Keratinocyte (primary cell): ENCODE results near the gene LAP3. TPM values are rescaled to one million over a fixed set of nuclear protein-coding genes. Genes with fewer than 3 reads are reported as not detected.

ENCODE experiments used
- DNase-seq: peaks from one replicate; pipeline ENCODE4 v3.0.0-alpha.2; 2011; ENCODE audit warnings: low read depth, missing footprints, low spot score
- FAIRE-seq: peaks from 2 replicates; lab custom pipeline; 2011; peaks lifted over from hg19 to GRCh38; lab: Jason Lieb, UNC
- H2AFZ ChIP-seq: 2 replicates; pipeline ENCODE4 v1.6.0; 2012; ENCODE audit warnings: low read length, control low read depth, inconsistent platforms; ENCODE audit not compliant: control insufficient read depth
- H3K27ac ChIP-seq: 2 replicates; pipeline ENCODE4 v1.5.1; 2011; ENCODE audit warnings: low read length; ENCODE audit not compliant: control insufficient read depth, insufficient read depth
- H3K27me3 ChIP-seq: 3 replicates; pipeline ENCODE4 v1.6.0; 2011; ENCODE audit warnings: low read length; ENCODE audit not compliant: control insufficient read depth, insufficient read depth; ENCODE audit errors: extremely low read depth
- H3K36me3 ChIP-seq, 2 experiments: 2 replicates in 1 of 2; 3 replicates in 1 of 2; pipeline ENCODE4 v1.5.1; 2011; ENCODE audit warnings: low read length in 2 of 2, mild to moderate bottlenecking in 1 of 2; ENCODE audit not compliant: control insufficient read depth in 2 of 2, insufficient read depth in 2 of 2; ENCODE audit errors: extremely low read depth in 1 of 2
- H3K4me1 ChIP-seq: 3 replicates; pipeline ENCODE4 v1.5.1; 2011; ENCODE audit warnings: low read length; ENCODE audit not compliant: control insufficient read depth, insufficient read depth; ENCODE audit errors: extremely low read depth
- H3K4me2 ChIP-seq: 3 replicates; pipeline ENCODE4 v1.6.0; 2011; ENCODE audit warnings: low read depth, low read length; ENCODE audit not compliant: control insufficient read depth, insufficient read depth; ENCODE audit errors: extremely low read depth
- H3K4me3 ChIP-seq, 3 experiments: fragments of 200-600 bp in 1 of 3; sonication (generic) in 1 of 3; 2 replicates in 2 of 3; 3 replicates in 1 of 3; pipeline ENCODE4 v1.5.1; 2011 to 2016; ENCODE audit warnings: low read length in 3 of 3, mild to moderate bottlenecking in 3 of 3, control low read depth in 2 of 3, inconsistent platforms in 1 of 3, low read depth in 1 of 3, mixed read lengths in 1 of 3, mixed run types in 1 of 3, moderate library complexity in 1 of 3; ENCODE audit not compliant: control insufficient read depth in 2 of 3, insufficient read depth in 2 of 3; ENCODE audit errors: extremely low read depth in 1 of 3
- H3K79me2 ChIP-seq: 2 replicates; pipeline ENCODE4 v1.6.0; 2012; ENCODE audit warnings: low read length; ENCODE audit not compliant: control insufficient read depth, insufficient read depth
- H3K9ac ChIP-seq: 3 replicates; pipeline ENCODE4 v1.6.0; 2011; ENCODE audit warnings: low read length; ENCODE audit not compliant: control insufficient read depth, insufficient read depth; ENCODE audit errors: extremely low read depth
- H3K9me1 ChIP-seq: 3 replicates; pipeline ENCODE4 v1.6.0; 2011; ENCODE audit warnings: low read length; ENCODE audit not compliant: control insufficient read depth, insufficient read depth; ENCODE audit errors: extremely low read depth
- H3K9me3 ChIP-seq: 2 replicates; pipeline ENCODE4 v1.5.1; 2012; ENCODE audit warnings: low read depth, low read length; ENCODE audit not compliant: control insufficient read depth
- H4K20me1 ChIP-seq: 3 replicates; pipeline ENCODE4 v1.6.0; 2011; ENCODE audit warnings: low read length; ENCODE audit not compliant: control insufficient read depth, insufficient read depth; ENCODE audit errors: extremely low read depth
- CTCF ChIP-seq, 3 experiments: IDR thresholded peaks in 1 of 3; conservative IDR thresholded peaks in 1 of 3; optimal IDR thresholded peaks in 1 of 3; 2 replicates in 2 of 3; 3 replicates in 1 of 3; pipeline versions ENCODE3 to v1.5.1; 2011; ENCODE audit warnings: low read length in 3 of 3, mild to moderate bottlenecking in 3 of 3, moderate library complexity in 2 of 3, control low read depth in 1 of 3, inconsistent platforms in 1 of 3; ENCODE audit not compliant: insufficient read depth in 2 of 3; ENCODE audit errors: extremely low read depth in 1 of 3
- EZH2 ChIP-seq: IDR thresholded peaks from one replicate; pipeline ENCODE4 v1.6.1; 2012; ENCODE audit warnings: inconsistent platforms, mild to moderate bottlenecking, low read length, moderate library complexity
- dilution Hi-C: fragments of 300-500 bp; cut with MboI; formaldehyde crosslinking; loops from one replicate; pipeline ENCODE4 v1.7.0; 2020; ENCODE audit warnings: low sequenced_read_pairs; ENCODE audit not compliant: extremely low pct_ligation_motif_present
- polyA plus RNA-seq, 5 experiments: library from polyadenylated mRNA; depleted of rRNA in 3 of 5; stranded (reverse) in 3 of 5; stranded (forward) in 1 of 5; unstranded in 1 of 5; fragments of >200 nt; gene quantifications; 1 replicate in 1 of 5; 2 replicates in 3 of 5; 3 replicates in 1 of 5; pipeline versions ENCODE4 v1.2.1 to v1.2.3, GENCODE V29; 2011 to 2012; ENCODE audit warnings: missing spikeins in 2 of 5, low read depth in 1 of 5, low replicate concordance in 1 of 5

Gene LAP3
- polyA plus RNA-seq, 1 donor (not counting 4 experiments of a cell fraction or from before 2014, with no cell fraction given): 84.8 TPM

- Histone ChIP-seq H2AFZ (no peak overlapping the region), H3K4me1 (no peaks in the 10 kb centered on the region), H4K20me1 (peaks cover 2% of the 10 kb centered on the region), H3K4me2 (no peak overlapping the region), H3K4me3 (no peak overlapping the region), H3K9ac (no peak overlapping the region), H3K36me3 (peaks cover 7 to 8% of the 10 kb centered on the region in 2 experiments), H3K27me3 (no peaks in the 10 kb centered on the region), H3K9me3 (no peaks in the 10 kb centered on the region), H3K27ac (no peak overlapping the region), H3K79me2 (no peaks in the 10 kb centered on the region), H3K9me1 (no peaks in the 10 kb centered on the region)
- dilution Hi-C loops: no loop called here
- no peak for FAIRE-seq
- DNase-seq: no peak
- TF ChIP-seq EZH2 (no peak), CTCF (optimal IDR thresholded peaks at IDR 0.05 in 1 of 3, IDR thresholded peaks at IDR 0.05 in 1 of 3, conservative IDR thresholded peaks at IDR 0.05 in 1 of 3; ENCODE audit: extremely low read depth in 1 of 3, insufficient read depth in 2 of 3, low read length in 3 of 3) (no peak)
These were observed 62.1 kb downstream of the LAP3 start for GRCh38 chr4:17639136-17639535.

- TF ChIP-seq EZH2 (no peak), CTCF (optimal IDR thresholded peaks at IDR 0.05 in 1 of 3, IDR thresholded peaks at IDR 0.05 in 1 of 3, conservative IDR thresholded peaks at IDR 0.05 in 1 of 3; ENCODE audit: extremely low read depth in 1 of 3, insufficient read depth in 2 of 3, low read length in 3 of 3) (no peak)
- H2AFZ ChIP-seq: no peak overlapping the region
- H3K9ac ChIP-seq: no peak overlapping the region
- no peaks in the 10 kb centered on the region for H3K9me3 ChIP-seq
- H3K4me2 ChIP-seq: no peak overlapping the region
- H4K20me1 ChIP-seq: no peaks in the 10 kb centered on the region
- FAIRE-seq (no peak), DNase-seq (no peak)
- H3K36me3 ChIP-seq: peaks cover 3 to 8% of the 10 kb centered on the region in 2 experiments
- H3K4me1 ChIP-seq: no peaks in the 10 kb centered on the region
- no peaks in the 10 kb centered on the region for H3K9me1 ChIP-seq
- no peaks in the 10 kb centered on the region for H3K79me2 ChIP-seq
- dilution Hi-C loops: no loop called here
- no peaks in the 10 kb centered on the region for H3K27me3 ChIP-seq
- H3K27ac ChIP-seq: no peak overlapping the region
- no peak overlapping the region for H3K4me3 ChIP-seq
These were observed 65.4 kb downstream of the LAP3 start for GRCh38 chr4:17642398-17642783.
